GM12892 (cell line): ENCODE measurements around the gene CFL1. TPM values are rescaled to one million over a fixed set of nuclear protein-coding genes. Genes with fewer than 3 reads are reported as not detected.

ENCODE experiments used
- DNase-seq: peaks from one replicate; pipeline ENCODE4 v3.0.0; 2011; ENCODE audit not compliant: insufficient read length
- FAIRE-seq: peaks from 2 replicates; lab custom pipeline; 2011; peaks lifted over from hg19 to GRCh38; lab: Jason Lieb, UNC
- POLR2A ChIP-seq: IDR thresholded peaks from 2 replicates; pipeline ENCODE4 v1.6.1; 2011; ENCODE audit warnings: low read depth, low read length, control low read depth
- POLR2AphosphoS5 ChIP-seq: IDR thresholded peaks from 2 replicates; pipeline ENCODE4 v1.6.1; 2011; ENCODE audit warnings: low read depth, low read length, control low read depth
- TAF1 ChIP-seq: IDR thresholded peaks from 2 replicates; pipeline ENCODE4 v1.6.1; 2011; ENCODE audit warnings: low read depth, mild to moderate bottlenecking, control low read depth, low read length, borderline replicate concordance
- polyA plus RNA-seq: library from polyadenylated mRNA; unstranded; fragments of >200 nt; gene quantifications from one replicate; pipeline ENCODE4 v1.2.1, GENCODE V29; 2012; ENCODE audit warnings: missing spikeins, inconsistent platforms; ENCODE audit not compliant: missing spikeins

The CFL1 gene
- 777 TPM for polyA plus RNA-seq

GRCh38 chr11:65857853-65858680 is at the start of gene CFL1:
CFL1 (minus strand) TSS chr11:65858180; CDS start chr11:65858099, 81 bp downstream.
- DNase-seq, result peak; percentile 78
- TF ChIP-seq TAF1 (peak; percentile 95), POLR2AphosphoS5 (peak; percentile 99), POLR2A (peak; percentile 100)
- peak; percentile 92 for FAIRE-seq

- FAIRE-seq (no peak), DNase-seq (no peak)
- TF ChIP-seq TAF1, result no peak
These were observed 48.6 kb upstream of the CFL1 start for GRCh38 chr11:65906602-65907001.

- FAIRE-seq, result no peak
- TF ChIP-seq POLR2AphosphoS5 (no peak), POLR2A (no peak), TAF1 (no peak)
- DNase-seq, result no peak
These were observed 45.7 kb upstream of the CFL1 start for GRCh38 chr11:65903715-65904114.

GRCh38 chr11:65903068-65903481 is 45.1 kb upstream of the CFL1 start:
- DNase-seq (no peak), FAIRE-seq (no peak)
- TF ChIP-seq POLR2A, result no peak
- no peak for TF ChIP-seq POLR2AphosphoS5
- TF ChIP-seq TAF1, result no peak

- FAIRE-seq (no peak), DNase-seq (no peak)
- TF ChIP-seq POLR2AphosphoS5 (no peak), POLR2A (no peak), TAF1 (no peak)
These were observed 42.9 kb upstream of the CFL1 start for GRCh38 chr11:65900899-65901180.

GRCh38 chr11:65900125-65900898 is 42.3 kb upstream of the CFL1 start, which contains the start of gene FOSL1:
FOSL1 (minus strand) TSS chr11:65900388; CDS start chr11:65900339, 49 bp downstream.
- FAIRE-seq (peak; percentile 30), DNase-seq (peak; percentile 89)
- TF ChIP-seq TAF1 (no peak), POLR2AphosphoS5 (no peak), POLR2A (peak; percentile 33; the same call in 1 of the 2 replicates)

GRCh38 chr11:65899356-65900124 is 41.6 kb upstream of the CFL1 start:
- DNase-seq (no peak), FAIRE-seq (no peak)
- TF ChIP-seq POLR2A (no peak), POLR2AphosphoS5 (no peak), TAF1 (no peak)

- FAIRE-seq, result no peak
- TF ChIP-seq POLR2A (no peak), TAF1 (no peak), POLR2AphosphoS5 (no peak)
- DNase-seq, result no peak
These were observed 40.8 kb upstream of the CFL1 start for GRCh38 chr11:65898656-65899355.

- TF ChIP-seq TAF1, result no peak
- TF ChIP-seq POLR2A, result no peak
- no peak for TF ChIP-seq POLR2AphosphoS5
- FAIRE-seq (no peak), DNase-seq (no peak)
These were observed 39.1 kb upstream of the CFL1 start for GRCh38 chr11:65897020-65897471.
